HepG2 (cell line): ENCODE results near the gene RUNDC1. TPM values are rescaled to one million over a fixed set of nuclear protein-coding genes. Genes with fewer than 3 reads are reported as not detected.

Source experiments
- ARID5B ChIP-seq: IDR thresholded peaks from 2 replicates; pipeline ENCODE4 v1.4.0; 2020; ENCODE audit warnings: mild to moderate bottlenecking, missing genetic modification reagents
- ARNTL ChIP-seq: sonication (generic); formaldehyde crosslinking; IDR thresholded peaks from 2 replicates; pipeline ENCODE4 v1.4.0; 2020; ENCODE audit warnings: mild to moderate bottlenecking, missing genetic modification reagents
- BRCA1 ChIP-seq: sonication (generic); formaldehyde crosslinking; IDR thresholded peaks from 2 replicates; pipeline ENCODE4 v1.4.0; 2020; ENCODE audit warnings: missing genetic modification reagents
- CREB1 ChIP-seq, 2 experiments: fragments of 450-650 bp in 1 of 2; IDR thresholded peaks; 2 replicates each; pipeline ENCODE4 v1.6.1; 2016 to 2017; ENCODE audit warnings: control low read depth in 1 of 2, mild to moderate bottlenecking in 1 of 2, missing compliant biosample characterization in 1 of 2, missing genetic modification characterization in 1 of 2
- DDIT3 ChIP-seq: sonication (generic); formaldehyde crosslinking; IDR thresholded peaks from 2 replicates; pipeline ENCODE4 v1.4.0; 2020; ENCODE audit warnings: mild to moderate bottlenecking, missing genetic modification reagents
- DR1 ChIP-seq: sonication (generic); formaldehyde crosslinking; IDR thresholded peaks from 2 replicates; pipeline ENCODE4 v1.8.0; 2021; ENCODE audit warnings: mild to moderate bottlenecking, missing genetic modification reagents, inconsistent platforms
- MLLT10 ChIP-seq: sonication (generic); formaldehyde crosslinking; IDR thresholded peaks from 2 replicates; pipeline ENCODE4 v1.4.0; 2020; ENCODE audit warnings: missing genetic modification reagents
- MTF2 ChIP-seq: sonication (generic); formaldehyde crosslinking; IDR thresholded peaks from 2 replicates; pipeline ENCODE4 v1.5.0; 2020; ENCODE audit warnings: missing genetic modification reagents, borderline replicate concordance
- NFATC3 ChIP-seq: sonication (generic); formaldehyde crosslinking; IDR thresholded peaks from 2 replicates; pipeline ENCODE4 v1.5.1; 2020; ENCODE audit warnings: mild to moderate bottlenecking, missing genetic modification reagents
- PLRG1 ChIP-seq: fragments of 450-650 bp; conservative IDR thresholded peaks from 2 replicates; pipeline ENCODE4 v1.6.1; 2016
- POGZ ChIP-seq: sonication (generic); formaldehyde crosslinking; IDR thresholded peaks from 2 replicates; pipeline ENCODE4 v1.4.0; 2020; ENCODE audit warnings: mild to moderate bottlenecking, missing genetic modification reagents
- SIX4 ChIP-seq: sonication (generic); formaldehyde crosslinking; IDR thresholded peaks from 2 replicates; pipeline ENCODE4 v1.4.0; 2020; ENCODE audit warnings: missing genetic modification reagents
- SMARCC2 ChIP-seq: fragments of 450-650 bp; IDR thresholded peaks from 2 replicates; pipeline ENCODE4 v1.6.1; 2017; ENCODE audit warnings: antibody characterized with exemption, mild to moderate bottlenecking
- TRIM24 ChIP-seq: sonication (generic); formaldehyde crosslinking; IDR thresholded peaks from 2 replicates; pipeline ENCODE4 v1.8.0; 2022; ENCODE audit warnings: mild to moderate bottlenecking, missing genetic modification reagents
- ZBTB33 ChIP-seq: sonication (generic); formaldehyde crosslinking; IDR thresholded peaks from 2 replicates; pipeline ENCODE4 v1.4.0; 2020; ENCODE audit warnings: missing genetic modification reagents
- ZBTB49 ChIP-seq: sonication (generic); formaldehyde crosslinking; IDR thresholded peaks from 2 replicates; pipeline ENCODE4 v1.4.0; 2020; ENCODE audit warnings: missing genetic modification reagents, borderline replicate concordance
- ZNF616 ChIP-seq: sonication (generic); formaldehyde crosslinking; IDR thresholded peaks from 2 replicates; pipeline ENCODE4 v1.5.0; 2020; ENCODE audit warnings: low read depth, mild to moderate bottlenecking, missing genetic modification reagents
- ZNF703 ChIP-seq: sonication (generic); formaldehyde crosslinking; IDR thresholded peaks from 2 replicates; pipeline ENCODE4 v1.5.1; 2020; ENCODE audit warnings: missing genetic modification reagents, mild to moderate bottlenecking, moderate library complexity, borderline replicate concordance
- ZNF788 ChIP-seq: sonication (generic); formaldehyde crosslinking; IDR thresholded peaks from 2 replicates; pipeline ENCODE4 v1.5.0; 2020; ENCODE audit warnings: mild to moderate bottlenecking, missing genetic modification reagents, borderline replicate concordance
- ZSCAN31 ChIP-seq: sonication (generic); formaldehyde crosslinking; IDR thresholded peaks from 2 replicates; pipeline ENCODE4 v1.5.0; 2020; ENCODE audit warnings: low read depth, mild to moderate bottlenecking, missing genetic modification reagents
- polyA plus RNA-seq, 8 experiments: library from polyadenylated mRNA; depleted of rRNA in 3 of 8; stranded (reverse) in 7 of 8; unstranded in 1 of 8; fragments of >200 nt; fragmentation: Illumina TruSeq in 4 of 8; extraction: Trizol in 4 of 8; gene quantifications; 2 replicates each; pipeline versions ENCODE4 v1.2.1 to v1.2.3, GENCODE V29; 2011 to 2016; ENCODE audit warnings: low read depth in 4 of 8, missing spikeins in 1 of 8, mixed read lengths in 1 of 8; ENCODE audit not compliant: insufficient read depth in 1 of 8
- total RNA-seq, 5 experiments: library from RNA; depleted of rRNA; stranded (reverse); fragments of >200 nt; fragmentation: Illumina TruSeq; extraction: Trizol; gene quantifications; 2 replicates each; pipeline ENCODE4 v1.2.3, GENCODE V29; 2016; ENCODE audit warnings: low read depth in 1 of 5
- TF ChIP-seq, protein P1 (sequence below): sonication (generic); formaldehyde crosslinking; IDR thresholded peaks from 2 replicates; pipeline ENCODE4 v1.4.0; 2020; ENCODE audit warnings: missing genetic modification reagents, borderline replicate concordance
- TF ChIP-seq, protein P2 (sequence below): IDR thresholded peaks from 2 replicates; pipeline ENCODE4 v1.6.1; 2016

The RUNDC1 gene
- total and polyA plus RNA-seq, 2 of the 13 experiments (the other 11 are each of a cell fraction or from before 2014, with no cell fraction given) = 10.3 to 11.4 TPM

GRCh38 chr17:42975265-42975664, 5.1 kb upstream of the RUNDC1 start (continued):
- TF ChIP-seq ZBTB33 (CRISPR knock-in tag) (no peak), ARID5B (peak; percentile 59), DR1 (CRISPR knock-in tag) (no peak), MTF2 (CRISPR knock-in tag) (no peak), SMARCC2 (no peak), POGZ (no peak), ZNF788 (no peak), ZBTB49 (CRISPR knock-in tag) (no peak), MLLT10 (CRISPR knock-in tag) (no peak), CREB1 (IDR thresholded peaks at IDR 0.05) (no peak), CREB1 (CRISPR knock-in tag; IDR thresholded peaks at IDR 0.05) (no peak), NFATC3 (CRISPR knock-in tag) (no peak), DDIT3 (CRISPR knock-in tag) (no peak), PLRG1 (no peak), ZNF616 (CRISPR knock-in tag) (no peak), ZSCAN31 (CRISPR knock-in tag) (no peak), SIX4 (no peak), ARNTL (CRISPR knock-in tag) (no peak), ZNF703 (CRISPR knock-in tag) (no peak), BRCA1 (CRISPR knock-in tag) (no peak), TRIM24 (no peak)
- TF ChIP-seq, protein P1, sequence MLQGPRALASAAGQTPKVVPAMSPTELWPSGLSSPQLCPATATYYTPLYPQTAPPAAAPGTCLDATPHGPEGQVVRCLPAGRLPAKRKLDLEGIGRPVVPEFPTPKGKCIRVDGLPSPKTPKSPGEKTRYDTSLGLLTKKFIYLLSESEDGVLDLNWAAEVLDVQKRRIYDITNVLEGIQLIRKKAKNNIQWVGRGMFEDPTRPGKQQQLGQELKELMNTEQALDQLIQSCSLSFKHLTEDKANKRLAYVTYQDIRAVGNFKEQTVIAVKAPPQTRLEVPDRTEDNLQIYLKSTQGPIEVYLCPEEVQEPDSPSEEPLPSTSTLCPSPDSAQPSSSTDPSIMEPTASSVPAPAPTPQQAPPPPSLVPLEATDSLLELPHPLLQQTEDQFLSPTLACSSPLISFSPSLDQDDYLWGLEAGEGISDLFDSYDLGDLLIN (CRISPR knock-in tag) = no peak
- TF ChIP-seq, protein P2, sequence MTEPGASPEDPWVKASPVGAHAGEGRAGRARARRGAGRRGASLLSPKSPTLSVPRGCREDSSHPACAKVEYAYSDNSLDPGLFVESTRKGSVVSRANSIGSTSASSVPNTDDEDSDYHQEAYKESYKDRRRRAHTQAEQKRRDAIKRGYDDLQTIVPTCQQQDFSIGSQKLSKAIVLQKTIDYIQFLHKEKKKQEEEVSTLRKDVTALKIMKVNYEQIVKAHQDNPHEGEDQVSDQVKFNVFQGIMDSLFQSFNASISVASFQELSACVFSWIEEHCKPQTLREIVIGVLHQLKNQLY (CRISPR knock-in tag) = no peak
